Myocyte (in vitro differentiated cells): ENCODE measurements around the gene ARL4D. TPM values are rescaled to one million over a fixed set of nuclear protein-coding genes. Genes with fewer than 3 reads are reported as not detected.
"Not testable (repeated sequence)": the region's sequence is repeated elsewhere in the genome, so short reads cannot be mapped to it uniquely, and the experiment has no call there.

Experiments
- DNase-seq: peaks from one replicate; pipeline ENCODE4 v3.0.0-alpha.2; 2012; ENCODE audit warnings: low read depth
- total RNA-seq: library from RNA; depleted of rRNA; stranded (reverse); fragments of >200 nt; gene quantifications from 2 replicates; pipeline ENCODE4 v1.2.3, GENCODE V29; 2014

The ARL4D gene
- total RNA-seq, 1 donor from 2014 or later = 54.6 TPM

DNA sequence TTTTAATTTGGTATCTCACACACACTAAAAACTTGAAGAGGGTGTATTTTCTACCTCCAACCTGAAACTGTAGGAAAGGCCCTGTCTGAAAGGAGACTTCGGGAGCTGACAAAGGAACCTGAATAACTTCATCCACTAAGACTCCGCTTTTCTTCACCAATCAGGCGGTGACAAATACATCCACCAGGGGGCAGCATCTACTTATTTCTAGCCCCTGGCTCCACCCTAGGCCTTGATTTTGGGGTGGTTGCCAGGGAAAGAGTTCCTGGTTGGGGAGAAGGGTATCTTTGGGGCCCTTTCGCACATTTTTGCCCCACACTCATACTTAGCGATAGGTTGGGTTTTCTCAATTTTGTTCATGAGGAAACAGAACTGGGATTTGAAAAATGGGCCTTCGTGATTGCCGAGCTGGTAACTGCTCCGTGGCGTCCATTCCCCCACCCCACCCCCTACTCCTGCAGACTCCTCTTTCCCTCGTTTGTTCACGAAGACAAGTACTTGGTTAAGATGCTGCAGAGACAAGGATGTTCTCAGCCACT, 4.8 kb upstream of the ARL4D start:
- peak; percentile 95 for DNase-seq

GRCh38 chr17:43394696-43395095, 4.1 kb upstream of the ARL4D start:
- not testable (repeated sequence) for DNase-seq

- no peak for DNase-seq
These were observed 3.6 kb upstream of the ARL4D start for GRCh38 chr17:43395165-43395564.

- DNase-seq = no peak
These were observed 2.2 kb upstream of the ARL4D start for GRCh38 chr17:43396491-43397060.

- DNase-seq = peak; percentile 48
These were observed 1.1 kb downstream of the ARL4D start for GRCh38 chr17:43399839-43400328.

GRCh38 chr17:43400943-43401717, 2.3 kb downstream of the ARL4D start:
- peak; percentile 94 for DNase-seq

GRCh38 chr17:43402078-43402477, 3.3 kb downstream of the ARL4D start:
- no peak for DNase-seq

- peak; percentile 45 for DNase-seq
These were observed 3.8 kb downstream of the ARL4D start for GRCh38 chr17:43402567-43402966.

- no peak for DNase-seq
These were observed 5.1 kb downstream of the ARL4D start for GRCh38 chr17:43403846-43404245.

- no peak for DNase-seq
These were observed 7.1 kb downstream of the ARL4D start for GRCh38 chr17:43405861-43406260.

GRCh38 chr17:43406676-43407645, 8.2 kb downstream of the ARL4D start:
- DNase-seq = peak; percentile 41

DNA sequence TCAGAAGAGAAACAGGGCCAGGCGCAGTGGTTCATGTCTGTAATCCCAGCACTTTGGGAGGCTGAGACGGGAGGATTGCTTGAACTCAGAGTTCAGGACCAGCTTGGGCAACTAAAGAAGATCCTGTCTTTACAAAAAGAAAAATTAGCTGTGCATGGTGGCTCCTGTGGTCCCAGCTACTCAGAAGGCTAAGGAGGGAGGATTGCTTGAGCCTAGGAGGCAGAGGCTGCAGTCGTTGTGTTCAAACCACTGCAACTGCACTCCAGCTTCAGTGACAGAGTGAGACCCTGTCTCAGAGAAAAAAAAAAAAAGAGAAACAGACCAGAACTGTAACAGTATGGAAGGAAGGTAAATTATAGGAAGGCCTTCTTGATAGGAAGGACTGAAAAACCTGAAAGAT, 10.3 kb downstream of the ARL4D start:
- no peak for DNase-seq

- DNase-seq = peak; percentile 78
These were observed 12.0 kb downstream of the ARL4D start for GRCh38 chr17:43410557-43411368.

- DNase-seq = no peak
These were observed 12.5 kb downstream of the ARL4D start for GRCh38 chr17:43411369-43411677.

DNA sequence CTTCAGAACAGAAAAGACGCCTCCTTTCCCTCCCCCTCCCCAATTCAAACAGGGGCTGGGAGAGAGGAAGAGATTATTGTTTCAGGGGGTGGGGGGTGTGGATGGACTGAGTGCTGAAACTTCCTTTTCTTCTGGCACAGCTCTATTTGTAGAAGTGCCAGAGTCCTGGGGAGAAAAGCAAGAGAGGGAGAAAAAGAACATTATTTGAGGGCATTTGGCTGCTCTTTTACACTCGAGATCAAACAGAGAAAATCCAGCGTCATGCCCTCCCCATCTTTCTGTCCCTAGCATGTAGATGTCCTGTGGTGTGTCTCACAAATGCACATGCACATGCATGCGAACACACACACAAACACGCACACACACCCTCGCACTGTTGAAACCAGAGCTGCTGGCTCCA, 13.0 kb downstream of the ARL4D start:
- DNase-seq = no peak

- no peak for DNase-seq
These were observed 13.4 kb downstream of the ARL4D start for GRCh38 chr17:43412166-43412565.

GRCh38 chr17:43416998-43417890, 18.5 kb downstream of the ARL4D start:
- peak; percentile 89 for DNase-seq

GRCh38 chr17:43418441-43419374, 19.9 kb downstream of the ARL4D start:
- peak; percentile 95 for DNase-seq
